Endodermal cell (in vitro differentiated cells): ENCODE data around the gene RASSF8. TPM values are rescaled to one million over a fixed set of nuclear protein-coding genes. Genes with fewer than 3 reads are reported as not detected.
A peak's percentile ranks its signal among the peaks of the same experiment; 100 is the strongest.

Experiments used
- DNase-seq: peaks from one replicate; pipeline ENCODE4 v3.0.0-alpha.2; 2017
- H3K27ac ChIP-seq: 2 replicates; pipeline ENCODE4 v1.5.1; 2013; ENCODE audit warnings: mild to moderate bottlenecking, low read depth, low read length, moderate library complexity
- H3K27me3 ChIP-seq: 2 replicates; pipeline ENCODE4 v1.6.1; 2013; ENCODE audit warnings: mild to moderate bottlenecking, low read length, moderate library complexity; ENCODE audit not compliant: insufficient read depth, control insufficient read depth, poor library complexity, severe bottlenecking
- H3K36me3 ChIP-seq: 2 replicates; pipeline ENCODE4 v1.7.0; 2013; ENCODE audit warnings: mild to moderate bottlenecking, low read length, moderate library complexity; ENCODE audit not compliant: control insufficient read depth, insufficient read depth
- H3K4me1 ChIP-seq: one replicate; pipeline ENCODE4 v1.7.0; 2013; ENCODE audit warnings: low read length; ENCODE audit not compliant: control insufficient read depth, insufficient read depth
- H3K4me3 ChIP-seq: 2 replicates; pipeline ENCODE4 v1.5.1; 2013; ENCODE audit warnings: mild to moderate bottlenecking, low read length, moderate library complexity
- H3K9ac ChIP-seq: 2 replicates; pipeline ENCODE4 v1.6.1; 2013; ENCODE audit warnings: mild to moderate bottlenecking, low read length, moderate library complexity; ENCODE audit not compliant: poor library complexity, severe bottlenecking; ENCODE audit errors: extremely low read depth
- H3K9me3 ChIP-seq: 2 replicates; pipeline ENCODE4 v1.6.1; 2013; ENCODE audit warnings: mild to moderate bottlenecking, low read length, moderate library complexity; ENCODE audit not compliant: control insufficient read depth
- H3K27ac Mint-ChIP-seq: 2 replicates; pipeline ENCODE4 v1.8.0; 2020; ENCODE audit warnings: mixed read lengths
- H3K27me3 Mint-ChIP-seq: 2 replicates; pipeline ENCODE4 v1.8.0; 2021; ENCODE audit warnings: mild to moderate bottlenecking, mixed read lengths; ENCODE audit not compliant: insufficient read depth
- H3K36me3 Mint-ChIP-seq: 2 replicates; pipeline ENCODE4 v1.8.0; 2020; ENCODE audit warnings: low read depth, mixed read lengths
- H3K4me1 Mint-ChIP-seq: 2 replicates; pipeline ENCODE4 v1.8.0; 2020; ENCODE audit warnings: mixed read lengths
- H3K4me3 Mint-ChIP-seq: 2 replicates; pipeline ENCODE4 v1.8.0; 2020; ENCODE audit warnings: mild to moderate bottlenecking, moderate library complexity, mixed read lengths
- H3K9me3 Mint-ChIP-seq: 2 replicates; pipeline ENCODE4 v1.8.0; 2020; ENCODE audit warnings: mild to moderate bottlenecking, mixed read lengths
- CTCF ChIP-seq: fragments of 200-600 bp; sonication (generic); conservative IDR thresholded peaks from 2 replicates; pipeline ENCODE4 v1.5.0; 2021; ENCODE audit warnings: antibody characterized with exemption, mild to moderate bottlenecking
- WGBS, 2 experiments: methylation state at CpG; one replicate each; pipeline versions ENCODE4 v1.1.5 to v1.1.7; 2013; ENCODE audit warnings: missing lambda C conversion rate in 2 of 2, mixed read lengths in 1 of 2; ENCODE audit not compliant: insufficient coverage in 1 of 2, insufficient read length in 1 of 2; 5-methylcytosine and 5-hydroxymethylcytosine counted together
- total RNA-seq, 2 donors: library from RNA; stranded (reverse); fragmentation: NEBNext Ultra II Directional in 1 of 2; extraction: Animal tissue kit (Norgen Biotek cat#: 25700) in 1 of 2; gene quantifications; 2 replicates in 1 of 2; 3 replicates in 1 of 2; pipeline ENCODE4 v1.2.1, GENCODE V29; 2021

The RASSF8 gene
- total RNA-seq, 2 donors from 2014 or later, result 87.0 to 183 TPM

GRCh38 chr12:26121323-26122060 is 163.0 kb downstream of the RASSF8 start:
- H3K27ac ChIP-seq, result no peak overlapping the region
- Mint-ChIP-seq H3K36me3 (no peaks in the 10 kb centered on the region), H3K27ac (no peak overlapping the region), H3K9me3 (no peaks in the 10 kb centered on the region), H3K4me3 (peak overlapping the region; percentile 58), H3K4me1 (peaks cover 51% of the 10 kb centered on the region), H3K27me3 (peaks cover 70% of the 10 kb centered on the region)
- no peaks in the 10 kb centered on the region for H3K36me3 ChIP-seq
- no peaks in the 10 kb centered on the region for H3K9me3 ChIP-seq
- H3K4me3 ChIP-seq, result peak overlapping the region; percentile 58
- WGBS, 2 experiments, result 9 to 17% methylated on average over 7 to 15 of the region's 15 CpGs
- peaks cover 5% of the 10 kb centered on the region for H3K4me1 ChIP-seq
- peak; percentile 67 for DNase-seq
- no peak for TF ChIP-seq CTCF
- H3K9ac ChIP-seq, result no peak overlapping the region
- peaks cover 70% of the 10 kb centered on the region for H3K27me3 ChIP-seq

DNA sequence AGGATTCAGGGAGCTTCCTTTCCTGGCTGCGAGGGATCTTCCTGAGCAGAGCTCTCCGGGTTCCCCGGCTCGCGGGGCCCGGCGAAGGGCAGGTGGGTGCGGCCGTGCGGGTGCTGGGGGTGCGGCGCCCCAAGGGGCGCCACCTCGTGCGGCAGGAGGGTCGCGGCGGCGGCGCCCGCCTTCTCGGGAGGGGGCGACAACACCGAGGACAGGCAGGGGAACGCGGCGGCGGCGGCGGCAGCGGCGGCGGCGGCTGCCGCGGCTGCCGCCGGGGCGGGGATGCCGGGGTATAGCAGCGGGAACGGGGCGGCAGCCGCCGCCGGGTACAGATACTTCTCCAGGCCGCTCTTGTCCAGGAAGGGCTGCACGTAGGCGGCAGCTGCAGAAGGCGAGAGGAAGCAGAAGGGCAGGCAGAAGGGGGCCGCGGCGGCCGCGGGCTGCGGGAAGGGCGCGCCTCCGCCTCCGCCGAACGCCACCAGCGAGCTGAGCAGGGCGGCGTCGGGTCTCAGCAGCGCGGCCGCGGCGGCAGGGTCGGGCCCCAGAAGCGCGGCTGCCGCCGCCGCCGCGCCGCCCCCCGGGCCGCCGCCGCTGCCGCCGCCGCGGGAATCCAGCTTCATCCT is 163.7 kb downstream of the RASSF8 start:
- no peak overlapping the region for H3K9ac ChIP-seq
- no peak overlapping the region for H3K27ac ChIP-seq
- peaks cover 77% of the 10 kb centered on the region for H3K27me3 Mint-ChIP-seq

More for the DNA sequence above, 163.7 kb downstream of the RASSF8 start:
- no peaks in the 10 kb centered on the region for H3K9me3 ChIP-seq
- TF ChIP-seq CTCF, result no peak
- H3K4me1 ChIP-seq, result peaks cover 7% of the 10 kb centered on the region
- no peak overlapping the region for H3K27ac Mint-ChIP-seq
- H3K27me3 ChIP-seq, result peaks cover 77% of the 10 kb centered on the region
- 0% methylated on average over 11 to 88 of the region's 88 CpGs for WGBS, 2 experiments
- peaks cover 45% of the 10 kb centered on the region for H3K4me1 Mint-ChIP-seq
- H3K36me3 Mint-ChIP-seq, result no peaks in the 10 kb centered on the region
- peak overlapping the region; percentile 58 for H3K4me3 Mint-ChIP-seq
- no peaks in the 10 kb centered on the region for H3K9me3 Mint-ChIP-seq
- H3K4me3 ChIP-seq, result peak overlapping the region; percentile 58
- DNase-seq, result peak; percentile 86
- H3K36me3 ChIP-seq, result no peaks in the 10 kb centered on the region
